Fibroblast of lung (primary cell): ENCODE results near the gene CYP2J2.

Experiments
- EZH2 ChIP-seq: IDR thresholded peaks from 2 replicates; pipeline ENCODE4 v1.5.1; 2012; ENCODE audit warnings: low read length, control low read depth, mild to moderate bottlenecking; ENCODE audit errors: missing control alignments
- TF ChIP-seq, protein P1 (sequence below), 2 donors: IDR thresholded peaks in 1 of 2; conservative IDR thresholded peaks in 1 of 2; 1 replicate in 1 of 2; 2 replicates in 1 of 2; pipeline ENCODE4 v1.5.1; 2011 to 2012; ENCODE audit warnings: low read length in 2 of 2, control low read depth in 1 of 2, inconsistent platforms in 1 of 2, low read depth in 1 of 2, mild to moderate bottlenecking in 1 of 2

GRCh38 chr1:59877108-59877682, 49.4 kb downstream of the CYP2J2 start:
- TF ChIP-seq, protein P1, sequence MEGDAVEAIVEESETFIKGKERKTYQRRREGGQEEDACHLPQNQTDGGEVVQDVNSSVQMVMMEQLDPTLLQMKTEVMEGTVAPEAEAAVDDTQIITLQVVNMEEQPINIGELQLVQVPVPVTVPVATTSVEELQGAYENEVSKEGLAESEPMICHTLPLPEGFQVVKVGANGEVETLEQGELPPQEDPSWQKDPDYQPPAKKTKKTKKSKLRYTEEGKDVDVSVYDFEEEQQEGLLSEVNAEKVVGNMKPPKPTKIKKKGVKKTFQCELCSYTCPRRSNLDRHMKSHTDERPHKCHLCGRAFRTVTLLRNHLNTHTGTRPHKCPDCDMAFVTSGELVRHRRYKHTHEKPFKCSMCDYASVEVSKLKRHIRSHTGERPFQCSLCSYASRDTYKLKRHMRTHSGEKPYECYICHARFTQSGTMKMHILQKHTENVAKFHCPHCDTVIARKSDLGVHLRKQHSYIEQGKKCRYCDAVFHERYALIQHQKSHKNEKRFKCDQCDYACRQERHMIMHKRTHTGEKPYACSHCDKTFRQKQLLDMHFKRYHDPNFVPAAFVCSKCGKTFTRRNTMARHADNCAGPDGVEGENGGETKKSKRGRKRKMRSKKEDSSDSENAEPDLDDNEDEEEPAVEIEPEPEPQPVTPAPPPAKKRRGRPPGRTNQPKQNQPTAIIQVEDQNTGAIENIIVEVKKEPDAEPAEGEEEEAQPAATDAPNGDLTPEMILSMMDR (conservative IDR thresholded peaks at IDR 0.05 in 1 of 2, IDR thresholded peaks at IDR 0.05 in 1 of 2; ENCODE audit: low read depth in 1 of 2, low read length in 2 of 2), result no peak
- TF ChIP-seq EZH2, result no peak
